Stromal cell of bone marrow (primary cell): ENCODE measurements around the gene DNAJC1.
"Not testable (repeated sequence)": the region's sequence is repeated elsewhere in the genome, so short reads cannot be mapped to it uniquely, and the experiment has no call there.

ENCODE experiments used
- DNase-seq: peaks from one replicate; pipeline ENCODE4 v3.0.0-alpha.2; 2012; ENCODE audit warnings: low read depth

Gene DNAJC1

DNA sequence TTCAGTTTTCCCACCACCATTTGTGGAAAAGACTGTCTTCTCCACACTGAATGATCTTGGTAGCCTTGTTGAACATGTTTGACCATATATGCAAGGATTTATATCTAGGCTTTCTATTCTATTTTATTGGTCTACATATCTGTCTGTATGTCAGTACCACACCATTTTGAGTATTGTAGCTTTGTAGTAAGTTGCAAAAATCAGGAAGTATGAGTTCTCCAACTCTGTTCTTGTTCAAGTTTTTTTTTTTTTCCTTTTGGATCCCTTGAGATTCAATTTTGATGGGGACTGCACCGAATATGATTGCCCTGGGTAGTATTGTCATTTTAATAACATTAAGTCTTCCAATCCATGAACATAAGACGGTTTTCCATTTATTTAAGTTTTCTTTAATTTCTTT is 176.8 kb downstream of the DNAJC1 start:
- DNase-seq = no peak

DNA sequence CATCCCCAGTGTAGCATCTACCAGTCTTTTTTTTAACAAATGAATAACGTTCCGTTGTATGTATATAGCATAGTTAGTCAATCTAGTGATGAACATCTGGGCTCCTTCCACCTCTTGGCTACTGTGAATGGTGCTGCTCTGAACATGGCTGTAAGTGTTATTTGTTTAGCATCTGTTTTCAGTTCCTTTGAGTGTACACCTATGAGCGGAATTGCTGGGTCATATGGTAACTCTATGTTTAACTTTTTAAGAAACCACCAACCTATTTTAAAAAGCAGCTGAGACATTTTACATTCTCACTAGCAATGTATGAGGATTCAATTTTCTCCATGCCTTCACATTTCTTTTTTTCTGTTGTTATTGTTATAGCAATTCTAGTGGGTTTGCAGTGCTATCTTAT is 178.2 kb downstream of the DNAJC1 start:
- DNase-seq = no peak

DNA sequence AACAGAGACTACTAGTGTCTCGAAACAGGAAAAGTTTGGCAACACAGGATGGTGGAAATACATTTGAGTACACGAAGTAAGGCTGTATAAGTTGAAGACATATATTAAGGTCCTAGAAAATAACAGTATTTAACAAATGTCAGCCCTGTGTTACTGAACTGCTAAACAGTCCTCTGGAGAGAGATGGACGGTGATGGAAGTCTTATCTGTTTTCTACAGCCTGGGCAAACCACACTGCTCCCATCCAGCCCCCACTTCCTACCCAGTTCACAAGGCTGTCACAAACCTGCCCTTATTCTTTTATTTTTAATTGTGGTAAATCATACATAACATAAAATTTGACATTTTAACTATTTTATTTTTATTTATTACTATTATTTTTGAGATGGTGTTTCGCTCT is 179.1 kb downstream of the DNAJC1 start:
- no peak for DNase-seq

DNA sequence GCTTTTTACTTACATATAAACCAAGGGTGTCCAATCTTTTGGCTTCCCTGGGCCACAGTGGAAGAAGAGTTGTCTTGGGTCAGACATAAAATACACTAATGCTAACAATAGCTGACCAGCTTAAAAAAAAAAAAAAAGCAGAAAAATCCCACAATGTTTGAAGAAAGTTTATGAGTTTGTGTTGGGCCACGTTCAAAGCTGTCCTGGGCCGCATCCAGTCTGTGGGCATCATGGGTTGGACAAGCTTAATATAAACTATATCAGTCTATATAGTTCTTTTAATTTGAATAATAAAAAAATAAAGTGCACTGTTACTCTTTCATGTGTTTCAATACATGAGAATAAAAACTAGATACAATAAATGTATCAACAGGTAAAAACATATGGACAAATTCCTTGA is 179.9 kb downstream of the DNAJC1 start:
- no peak for DNase-seq

DNA sequence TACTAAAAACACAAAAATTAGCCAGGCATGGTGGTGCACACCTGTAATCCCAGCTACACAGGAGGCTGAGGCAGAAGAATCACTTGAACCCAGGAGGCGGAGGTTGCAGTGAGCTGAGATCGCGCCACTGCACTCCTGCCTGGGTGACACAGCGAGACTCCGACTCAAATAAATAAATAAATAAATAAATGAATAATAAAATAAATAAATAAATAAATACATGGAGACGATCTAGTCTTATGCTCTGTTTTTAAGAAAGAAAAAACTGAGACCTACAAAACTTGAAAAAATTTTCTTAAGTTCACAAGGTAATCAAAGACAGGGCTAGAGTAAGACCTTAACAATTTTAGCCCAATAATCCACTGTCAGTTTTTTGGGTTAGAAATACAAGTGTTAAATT is 181.3 kb downstream of the DNAJC1 start:
- DNase-seq = not testable (repeated sequence)

DNA sequence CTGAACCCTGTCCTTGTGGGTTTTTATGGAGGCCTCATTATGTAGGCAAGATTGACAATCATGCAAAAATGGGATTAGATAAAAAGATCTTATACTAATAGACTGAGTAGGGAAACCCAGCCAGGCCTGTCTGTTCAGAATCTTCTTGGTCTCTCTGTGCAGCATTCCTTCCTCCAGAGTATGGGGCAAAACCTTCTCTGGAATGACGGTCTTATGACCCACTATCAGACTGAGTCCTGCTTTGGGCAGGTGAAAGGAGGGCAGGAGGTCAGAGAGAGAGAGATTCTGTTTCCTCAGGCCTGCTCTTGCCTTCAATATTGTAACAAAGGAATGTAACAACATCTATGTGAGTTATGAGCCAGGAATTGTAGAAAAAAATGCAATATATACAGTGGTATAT is 182.6 kb downstream of the DNAJC1 start:
- DNase-seq = no peak

DNA sequence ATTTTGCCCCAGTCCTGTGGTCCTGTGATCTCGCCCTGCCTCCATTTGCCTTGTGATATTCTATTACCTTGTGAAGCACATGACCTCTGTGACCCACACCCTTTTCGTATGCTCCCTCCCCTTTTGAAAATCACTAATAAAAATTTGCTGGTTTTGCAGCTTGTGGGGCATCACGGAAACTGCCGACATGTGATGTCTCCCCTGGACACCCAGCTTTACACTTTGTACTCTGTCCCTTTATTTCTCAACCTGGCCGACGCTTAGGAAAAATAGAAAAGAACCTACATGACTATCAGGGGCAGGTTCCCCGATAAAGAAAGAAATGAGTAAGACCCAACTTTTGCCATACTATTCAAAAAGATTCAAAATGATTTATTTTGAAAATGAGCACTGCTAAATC is 185.1 kb downstream of the DNAJC1 start:
- not testable (repeated sequence) for DNase-seq

DNA sequence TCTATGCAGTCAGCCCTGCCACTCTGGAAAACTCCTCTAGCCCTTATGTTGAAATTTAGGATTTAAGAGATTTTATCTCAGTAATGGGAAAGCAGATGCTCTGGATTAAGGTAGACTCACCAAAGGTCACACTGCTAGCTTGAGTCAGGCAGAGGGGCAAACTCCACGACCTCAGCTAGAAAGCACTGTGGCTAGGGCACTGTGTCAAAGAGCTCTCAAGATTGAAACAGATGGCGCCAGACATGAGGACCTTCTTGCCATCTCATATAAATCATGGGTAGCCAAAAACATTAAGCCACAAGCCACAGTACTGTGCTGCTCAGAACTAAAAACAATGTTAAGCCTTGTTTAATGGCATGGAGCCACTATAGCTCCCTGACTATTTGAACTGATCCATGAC is 188.7 kb downstream of the DNAJC1 start:
- no peak for DNase-seq

DNA sequence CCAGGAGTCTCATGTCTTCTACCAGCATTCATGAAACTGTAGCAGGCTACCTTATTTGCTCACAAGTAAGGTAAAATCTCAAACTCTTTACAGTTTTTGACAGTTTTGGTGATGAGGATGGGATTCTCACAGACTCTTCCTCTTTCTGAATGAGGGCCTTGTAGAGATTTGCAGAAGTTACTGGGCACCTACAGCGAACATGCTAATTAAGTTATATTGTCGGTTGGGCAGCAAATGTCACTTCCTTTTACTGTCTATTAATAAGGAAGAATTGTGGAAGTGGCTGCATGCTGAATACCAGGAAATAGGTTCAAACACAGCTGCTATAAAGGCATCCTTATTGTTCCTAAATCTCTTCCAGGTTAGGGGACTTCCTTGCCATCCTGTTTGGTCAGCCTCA is 189.6 kb downstream of the DNAJC1 start:
- no peak for DNase-seq

DNA sequence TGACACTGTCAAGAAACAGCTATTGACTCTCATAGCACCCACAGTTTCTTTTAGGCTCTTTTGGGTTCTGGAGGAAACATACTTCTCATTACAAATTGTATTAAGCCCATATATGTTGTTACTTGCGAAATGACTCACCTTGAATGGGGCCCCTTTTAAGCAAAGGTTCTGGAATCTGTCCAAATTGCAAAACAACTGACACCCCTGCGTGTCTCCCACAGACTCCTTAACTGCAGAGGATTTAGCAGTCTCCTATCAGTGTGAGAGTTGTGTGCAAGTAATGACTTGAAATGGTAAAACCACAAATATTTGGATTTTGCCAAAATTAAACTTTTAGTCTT is 192.3 kb downstream of the DNAJC1 start:
- DNase-seq = no peak

DNA sequence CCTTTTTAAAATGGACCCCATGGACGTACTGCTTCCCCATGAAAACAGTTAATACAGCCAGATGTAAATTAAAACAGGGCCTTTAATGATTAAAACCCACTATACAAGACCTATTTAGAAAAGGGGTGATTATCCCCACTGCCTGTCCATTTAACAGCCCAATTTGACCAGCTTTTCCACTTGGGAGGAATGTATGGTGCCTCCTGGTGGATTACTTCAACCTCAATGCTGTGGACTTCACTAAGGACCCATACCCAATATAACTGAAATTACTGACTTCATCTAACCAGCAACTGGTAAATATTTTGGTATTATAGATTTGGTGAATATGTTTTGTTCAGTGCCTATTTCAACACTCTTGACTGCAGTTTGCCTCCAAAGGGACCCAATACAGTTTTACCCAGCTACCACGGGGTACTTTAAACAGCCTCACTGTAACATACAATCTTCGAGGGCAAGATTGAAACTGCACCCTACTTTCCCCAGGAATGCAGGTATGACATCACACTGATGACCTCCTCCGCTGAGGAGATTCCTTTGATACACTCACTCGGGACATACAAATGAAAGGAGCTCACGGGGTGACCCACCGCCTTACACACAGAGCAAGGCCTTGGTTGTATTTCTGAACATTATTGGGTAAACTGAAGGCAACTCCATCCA is 192.8 kb downstream of the DNAJC1 start:
- no peak for DNase-seq

DNA sequence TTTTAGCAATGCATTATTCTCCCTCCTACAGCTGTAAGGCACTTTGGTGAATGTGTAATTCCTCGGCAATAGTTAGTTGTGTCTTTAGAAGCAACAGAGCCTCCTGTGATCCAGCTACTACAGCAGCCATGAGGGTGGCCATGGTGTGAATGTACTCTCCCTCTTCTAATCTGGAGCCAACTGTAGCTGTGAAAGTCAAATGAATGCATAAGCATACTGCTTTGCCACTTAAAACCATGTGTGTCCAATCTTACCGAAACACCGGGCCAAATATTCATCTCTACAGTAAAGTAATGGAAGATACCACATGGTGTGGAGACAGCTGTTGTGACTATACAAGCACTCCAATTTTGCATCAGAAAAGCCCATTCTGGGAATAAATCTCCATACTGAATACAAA is 195.0 kb downstream of the DNAJC1 start:
- no peak for DNase-seq

DNA sequence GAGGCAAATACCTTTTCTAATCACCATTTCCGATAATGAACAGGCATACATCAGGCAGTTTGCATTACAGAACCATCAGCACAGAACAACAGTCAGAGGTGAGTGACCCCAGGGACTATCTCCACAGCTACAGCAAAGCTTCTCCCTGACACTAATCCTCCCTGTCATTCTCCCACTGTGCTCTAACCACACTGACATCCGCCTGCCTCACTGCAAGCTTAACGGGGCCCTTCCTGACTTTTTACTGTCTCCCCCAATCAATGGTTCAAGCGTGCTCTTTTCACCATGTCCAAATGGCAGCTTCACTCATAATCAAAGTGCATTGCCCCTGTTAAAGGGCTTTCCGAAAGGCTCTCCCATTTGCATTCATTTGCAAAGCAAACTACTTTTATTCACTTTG is 196.3 kb downstream of the DNAJC1 start:
- no peak for DNase-seq

DNA sequence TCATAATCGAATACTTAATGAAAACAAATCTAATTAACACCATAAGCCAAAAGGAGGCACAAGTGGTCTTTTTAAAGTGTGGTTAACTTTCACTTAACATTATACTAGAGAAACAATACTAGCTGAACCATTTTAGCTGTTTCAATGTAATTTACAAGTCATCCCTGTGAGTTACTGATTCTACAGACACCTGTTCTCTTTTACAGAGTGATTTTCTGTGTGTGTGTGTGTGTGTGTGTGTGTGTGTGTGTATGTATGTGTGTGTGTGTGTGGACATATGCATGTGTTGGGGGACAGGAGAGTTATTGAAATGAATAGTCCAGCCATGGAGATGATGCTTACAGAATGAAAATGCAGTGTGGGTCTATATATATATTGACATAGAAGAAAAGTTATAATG is 200.2 kb downstream of the DNAJC1 start:
- DNase-seq = no peak

DNA sequence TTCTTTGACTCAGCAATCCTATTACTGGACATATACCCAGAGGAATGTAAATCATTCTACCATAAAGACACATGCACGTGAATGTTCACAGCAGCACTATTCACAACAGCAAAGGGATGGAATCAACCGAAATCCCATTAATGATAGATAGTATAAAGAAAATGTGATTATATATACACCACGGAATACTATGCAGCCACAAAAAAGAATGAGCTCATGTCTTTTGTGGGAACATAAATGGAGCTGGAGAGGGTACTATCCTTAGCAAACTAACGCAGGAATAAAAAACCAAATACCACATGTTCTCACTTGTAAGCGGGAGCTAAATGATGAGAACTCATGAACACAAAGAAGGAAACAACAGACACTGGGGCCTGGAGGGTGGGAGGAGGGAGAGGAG is 201.9 kb downstream of the DNAJC1 start:
- no peak for DNase-seq

DNA sequence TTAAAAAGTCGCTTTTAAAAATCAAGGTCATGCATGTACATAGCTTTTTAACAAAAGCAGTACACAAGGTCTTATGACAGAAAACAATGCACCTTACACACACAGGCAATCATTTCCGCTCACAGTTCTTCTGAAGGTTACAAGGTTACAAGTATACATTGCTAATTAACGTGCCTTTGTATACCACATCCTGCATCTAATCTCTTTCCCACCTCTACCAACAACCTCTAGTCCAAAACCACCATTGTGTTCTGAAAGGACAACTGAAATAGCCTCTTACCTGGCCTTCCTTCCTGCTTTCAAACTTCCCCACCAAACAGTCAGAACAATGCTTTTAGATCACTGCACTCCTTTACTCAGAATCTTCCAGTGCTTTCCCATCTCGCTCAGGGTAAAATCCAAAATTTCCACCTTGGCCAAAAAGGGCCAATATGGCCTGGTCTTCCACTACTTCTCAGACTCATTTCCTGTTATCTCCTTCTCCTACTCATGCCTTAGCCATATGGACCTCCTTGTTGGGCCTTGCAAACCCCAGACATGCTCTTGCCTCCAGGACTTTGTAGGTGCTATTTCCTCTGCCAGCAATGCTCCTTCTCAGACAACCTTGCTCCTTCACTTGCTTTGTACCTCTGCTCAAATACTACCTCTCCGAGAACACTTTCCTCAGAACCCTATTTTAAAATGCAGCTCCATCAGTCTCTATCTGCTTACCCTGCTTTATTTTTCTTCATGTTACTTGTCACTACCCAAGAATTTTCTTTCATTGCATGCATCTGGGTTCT is 205.4 kb downstream of the DNAJC1 start:
- no peak for DNase-seq

DNA sequence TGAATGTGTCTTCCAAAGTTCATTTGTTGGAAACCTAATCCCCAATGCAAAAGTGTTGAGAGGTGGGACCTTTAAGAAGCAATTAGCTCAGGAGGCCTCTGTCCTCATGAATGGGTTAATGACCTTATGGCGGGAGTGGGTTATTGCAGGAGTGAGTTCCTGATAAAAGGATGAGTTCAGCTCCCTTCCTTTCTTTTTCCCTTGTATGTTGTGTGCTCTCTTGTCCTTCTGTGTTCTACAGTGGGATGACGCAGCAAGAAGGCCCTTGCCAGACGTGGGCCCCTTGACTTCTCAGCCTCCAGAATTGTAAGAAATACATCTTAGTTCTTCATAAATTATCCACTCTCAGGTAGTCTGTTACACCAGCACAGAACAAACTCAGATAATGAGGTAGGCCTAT is 206.0 kb downstream of the DNAJC1 start:
- DNase-seq = no peak

DNA sequence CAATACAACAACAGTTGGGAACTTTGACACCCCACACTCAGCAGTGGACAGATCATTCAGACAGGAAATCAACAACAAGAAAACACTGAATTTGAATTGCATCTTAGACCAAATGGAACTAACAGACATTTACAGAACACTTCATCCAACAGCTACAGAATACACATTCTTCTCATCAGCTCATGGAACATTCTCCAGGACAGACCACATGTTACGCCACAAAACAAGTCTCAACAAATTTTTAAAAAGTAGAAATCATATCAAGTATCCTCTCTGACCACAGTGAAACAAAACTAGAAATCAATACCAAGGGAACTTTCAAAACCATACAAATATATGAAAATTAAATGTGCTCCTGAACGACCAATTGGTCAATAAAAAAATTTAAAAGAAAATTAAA is 212.3 kb downstream of the DNAJC1 start:
- DNase-seq = no peak

DNA sequence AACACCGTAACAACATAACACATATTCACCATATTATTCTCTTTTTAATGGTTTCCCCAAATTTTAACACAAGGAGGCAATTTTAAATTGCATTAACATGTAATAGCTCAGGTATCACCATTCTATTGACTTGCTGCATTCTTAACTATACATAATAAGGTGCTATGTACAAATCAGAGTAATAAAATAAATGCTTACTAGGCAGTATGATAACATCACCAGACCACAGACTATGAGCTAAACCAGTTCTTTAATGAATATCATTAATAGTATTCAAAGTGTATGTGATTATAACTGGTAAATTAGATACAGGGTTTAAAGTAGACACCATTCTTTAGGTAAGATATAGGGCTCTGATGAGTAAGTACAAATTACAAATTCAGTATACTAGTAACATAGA is 226.6 kb downstream of the DNAJC1 start:
- no peak for DNase-seq

DNA sequence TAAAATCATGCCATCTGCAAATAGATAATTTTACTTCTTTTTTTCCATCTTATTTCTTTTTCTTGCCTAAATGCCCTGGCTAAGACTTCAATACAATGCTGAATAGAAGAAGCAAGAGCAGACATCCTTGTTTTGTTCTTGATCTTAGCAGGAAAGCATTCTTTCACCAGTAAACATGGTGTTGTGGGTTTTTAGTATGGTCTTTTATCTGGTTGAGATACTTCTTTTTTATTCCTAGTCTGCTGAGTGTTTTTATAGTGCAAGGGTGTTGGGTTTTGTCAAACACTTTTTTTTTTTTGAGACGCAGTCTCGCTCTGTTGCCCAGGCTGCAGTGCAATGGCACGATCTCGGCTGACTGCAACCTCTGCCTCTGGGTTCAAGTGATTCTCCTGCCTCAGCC is 232.3 kb downstream of the DNAJC1 start:
- no peak for DNase-seq

DNA sequence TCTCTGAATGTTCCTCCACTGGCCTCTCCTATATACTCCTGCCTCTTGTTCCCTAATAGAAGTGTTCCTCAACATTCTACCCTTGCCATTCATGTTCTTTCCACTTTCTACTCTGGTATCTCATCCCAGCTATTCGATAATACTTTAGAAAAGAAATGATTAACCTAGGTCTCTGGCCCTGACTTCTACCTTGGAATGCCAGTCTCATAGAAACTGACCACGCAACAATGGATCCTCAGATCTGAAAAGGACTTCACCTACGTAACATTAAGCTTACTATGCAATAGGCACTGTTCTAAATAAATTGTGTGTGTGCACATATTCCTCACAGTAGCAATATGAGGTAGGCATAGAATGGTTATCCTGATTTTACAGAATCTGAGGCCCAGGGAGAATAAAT is 234.5 kb downstream of the DNAJC1 start:
- no peak for DNase-seq

DNA sequence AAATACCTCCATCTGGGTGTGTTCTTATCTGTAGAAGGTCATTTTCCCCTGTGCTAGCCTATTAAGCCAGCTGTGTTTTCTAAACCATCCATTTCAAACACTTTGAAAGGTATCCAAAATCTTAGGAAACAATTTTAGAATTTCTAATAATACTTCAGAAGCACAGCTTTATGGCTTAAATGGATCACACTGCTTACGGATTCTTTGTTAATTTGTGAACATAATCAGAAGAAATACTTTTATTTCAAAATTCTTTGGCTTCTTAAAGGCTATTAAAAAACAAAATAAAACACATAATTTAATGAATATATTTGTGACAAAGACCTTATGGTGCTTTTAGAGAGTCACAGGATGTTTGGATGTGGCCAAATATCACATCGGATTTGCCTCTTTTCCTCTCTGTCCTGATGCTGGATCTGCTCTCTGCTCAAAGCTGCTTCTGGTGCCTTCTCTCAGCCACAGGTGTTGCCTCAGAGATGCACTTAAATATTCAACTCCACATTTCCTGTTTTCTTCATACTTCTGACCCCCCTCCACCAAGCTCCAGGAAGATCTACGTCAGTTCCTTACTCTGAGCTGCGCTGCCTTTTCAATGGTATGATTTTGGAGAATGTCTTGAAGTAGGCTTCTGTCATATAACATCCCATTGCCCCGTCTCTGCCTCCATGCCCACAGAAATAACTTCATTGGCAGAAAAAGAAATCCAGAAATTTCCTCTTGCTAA is 238.9 kb downstream of the DNAJC1 start:
- no peak for DNase-seq

DNA sequence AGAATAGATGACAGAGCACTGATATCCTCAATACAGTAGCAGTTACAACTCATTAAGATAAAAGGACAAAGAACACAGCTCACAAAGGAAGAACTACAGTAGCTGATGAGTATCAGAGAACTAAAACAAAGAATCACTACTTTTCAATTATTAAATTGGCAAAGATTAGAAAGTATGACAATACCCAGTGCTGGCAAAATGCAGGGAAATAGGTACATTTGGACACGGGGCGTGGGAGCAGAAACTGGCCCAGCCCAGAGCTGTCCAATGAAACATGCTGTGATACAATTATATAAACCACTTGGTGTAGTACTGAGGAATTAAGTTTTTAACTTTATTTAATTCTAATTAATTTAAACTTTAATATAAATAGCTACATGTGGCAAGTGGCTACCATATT is 243.2 kb downstream of the DNAJC1 start:
- no peak for DNase-seq

DNA sequence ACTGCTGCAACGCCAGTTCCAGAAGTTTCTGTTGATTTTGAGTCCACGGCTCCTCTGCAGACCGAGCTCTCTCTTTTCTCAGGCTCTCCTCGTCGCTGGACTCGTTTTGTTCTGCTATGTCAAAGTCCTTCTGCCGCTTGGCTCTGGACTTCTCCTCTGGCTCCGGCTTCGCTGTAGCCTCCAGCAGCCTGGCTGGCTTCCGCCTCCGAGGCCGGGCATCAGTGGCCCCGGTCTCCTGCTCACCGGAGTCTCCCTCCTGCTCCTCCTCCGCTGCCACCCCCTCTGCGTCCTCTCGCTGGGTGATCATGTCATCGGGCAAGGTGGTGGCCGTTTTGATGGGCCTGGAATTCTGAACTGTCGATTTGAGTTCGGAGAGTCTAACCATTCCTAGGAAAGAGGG is 244.3 kb downstream of the DNAJC1 start:
- no peak for DNase-seq
